Activated CD8-positive, alpha-beta memory T cell treated with anti-CD3 and anti-CD28 coated beads for 48 hours (primary cell): ENCODE measurements around the gene KSR1.
"Not testable (repeated sequence)": the region's sequence is repeated elsewhere in the genome, so short reads cannot be mapped to it uniquely, and the experiment has no call there.

Experiments used
- DNase-seq, 3 experiments: peaks; one replicate each; pipeline ENCODE4 v3.0.0-alpha.2; 2020; ENCODE audit warnings: low read depth in 2 of 3, low spot score in 2 of 3

KSR1 gene

GRCh38 chr17:27628376-27628775 lies 172.1 kb downstream of the KSR1 start:
- no peak for DNase-seq

GRCh38 chr17:27629260-27629659 lies 173.0 kb downstream of the KSR1 start:
- not testable (repeated sequence) for DNase-seq

GRCh38 chr17:27630607-27631410 lies 174.6 kb downstream of the KSR1 start, which contains the start of gene LGALS9:
Gene LGALS9, plus strand, starts transcription at chr17:27631188. Its CDS starts 78 bp downstream, at chr17:27631266.
- DNase-seq, result no peak

- DNase-seq, result no peak
Measured at GRCh38 chr17:27631411-27631760, 175.1 kb downstream of the KSR1 start.

- DNase-seq, result no peak
Measured at GRCh38 chr17:27631897-27632725, 175.9 kb downstream of the KSR1 start.

- not testable (repeated sequence) for DNase-seq
Measured at GRCh38 chr17:27632766-27633165, 176.5 kb downstream of the KSR1 start.

- no peak for DNase-seq
Measured at GRCh38 chr17:27633312-27634025, 177.2 kb downstream of the KSR1 start.

GRCh38 chr17:27634026-27634335 lies 177.7 kb downstream of the KSR1 start:
- no peak for DNase-seq

- DNase-seq, result no peak
Measured at GRCh38 chr17:27634776-27635175, 178.5 kb downstream of the KSR1 start.

- DNase-seq, result no peak
Measured at GRCh38 chr17:27635275-27635823, 179.1 kb downstream of the KSR1 start.

GRCh38 chr17:27636005-27636520 lies 179.8 kb downstream of the KSR1 start:
- DNase-seq, result not testable (repeated sequence)

- DNase-seq, result not testable (repeated sequence)
Measured at GRCh38 chr17:27637818-27638217, 181.6 kb downstream of the KSR1 start.

- DNase-seq, result not testable (repeated sequence)
Measured at GRCh38 chr17:27638415-27638914, 182.2 kb downstream of the KSR1 start.

GRCh38 chr17:27640790-27641189 lies 184.5 kb downstream of the KSR1 start:
- no peak for DNase-seq

- no peak for DNase-seq
Measured at GRCh38 chr17:27644586-27644985, 188.3 kb downstream of the KSR1 start.

- DNase-seq, result not testable (repeated sequence)
Measured at GRCh38 chr17:27645621-27646020, 189.4 kb downstream of the KSR1 start.

- no peak for DNase-seq
Measured at GRCh38 chr17:27646232-27646631, 190.0 kb downstream of the KSR1 start.

GRCh38 chr17:27647765-27648164 lies 191.5 kb downstream of the KSR1 start:
- no peak for DNase-seq

- not testable (repeated sequence) for DNase-seq
Measured at GRCh38 chr17:27649111-27649571, 192.9 kb downstream of the KSR1 start.

- DNase-seq, result no peak
Measured at GRCh38 chr17:27649929-27650328, 193.7 kb downstream of the KSR1 start.

GRCh38 chr17:27650836-27651235 lies 194.6 kb downstream of the KSR1 start:
- DNase-seq, result no peak
